H1 (cell line): Measurements from ENCODE around the gene TCERG1L. TPM values are rescaled to one million over a fixed set of nuclear protein-coding genes. Genes with fewer than 3 reads are reported as not detected.

Experiments
- CTCF ChIA-PET: fragments of 300-600 bp; sonication (Branson Sonifier 250); formaldehyde crosslinking; loops from one replicate; lab custom pipeline; 2021; ENCODE audit not compliant: partially characterized antibody; lab: Charles Lee
- POLR2A ChIA-PET: fragments of 300-600 bp; sonication (Branson Sonifier 250); formaldehyde crosslinking; loops from one replicate; lab custom pipeline; 2021; ENCODE audit warnings: inconsistent platforms; ENCODE audit not compliant: partially characterized antibody; lab: Charles Lee
- DNase-seq, 2 experiments: peaks; one replicate each; pipeline versions ENCODE4 v3.0.0 to v3.0.0-alpha.2; 2010 to 2022; ENCODE audit warnings: low spot score in 2 of 2, low read depth in 1 of 2, mixed read lengths in 1 of 2
- FAIRE-seq: peaks from 2 replicates; lab custom pipeline; 2011; peaks lifted over from hg19 to GRCh38; lab: Jason Lieb, UNC
- H2AFZ ChIP-seq: 2 replicates; pipeline ENCODE4 v1.8.1; 2012; ENCODE audit warnings: low read length, inconsistent platforms
- H2AK5ac ChIP-seq: 2 replicates; pipeline ENCODE4 v1.6.1; 2013; ENCODE audit warnings: low read depth, low read length
- H2BK120ac ChIP-seq: replicated peaks from 2 replicates; pipeline ENCODE3; 2013; ENCODE audit warnings: low read depth, low read length, inconsistent platforms
- H2BK12ac ChIP-seq: 2 replicates; pipeline ENCODE4 v1.6.1; 2013; ENCODE audit warnings: low read depth, low read length
- H2BK15ac ChIP-seq: 2 replicates; pipeline ENCODE4 v1.6.1; 2013; ENCODE audit warnings: low read length
- H2BK20ac ChIP-seq: 2 replicates; pipeline ENCODE4 v1.6.1; 2013; ENCODE audit warnings: low read length
- H2BK5ac ChIP-seq: 2 replicates; pipeline ENCODE4 v1.6.1; 2013; ENCODE audit warnings: low read depth, low read length
- H3K14ac ChIP-seq: 2 replicates; pipeline ENCODE4 v1.6.1; 2013; ENCODE audit warnings: inconsistent platforms; ENCODE audit not compliant: insufficient read length
- H3K18ac ChIP-seq: 2 replicates; pipeline ENCODE4 v1.6.1; 2013; ENCODE audit warnings: low read length; ENCODE audit errors: extremely low read depth
- H3K23ac ChIP-seq: 2 replicates; pipeline ENCODE4 v1.6.1; 2013; ENCODE audit warnings: inconsistent platforms; ENCODE audit not compliant: insufficient read length
- H3K23me2 ChIP-seq: 2 replicates; pipeline ENCODE4 v1.6.1; 2013; ENCODE audit warnings: low read depth, low read length
- H3K27ac ChIP-seq: 2 replicates; pipeline ENCODE4 v1.6.1; 2011; ENCODE audit warnings: low read depth, low read length, inconsistent platforms
- H3K27me3 ChIP-seq, 4 experiments: replicated peaks in 1 of 4; 1 replicate in 1 of 4; 2 replicates in 3 of 4; pipeline versions ENCODE4 v1.6.1 to v1.8.1; 2011 to 2013; ENCODE audit warnings: low read length in 3 of 4, mild to moderate bottlenecking in 3 of 4, inconsistent platforms in 2 of 4, mixed read lengths in 2 of 4, moderate library complexity in 1 of 4; ENCODE audit not compliant: control insufficient read depth in 3 of 4, insufficient read depth in 3 of 4; ENCODE audit errors: extremely low read depth in 1 of 4
- H3K36me3 ChIP-seq, 4 experiments: 2 replicates each; pipeline versions ENCODE4 v1.6.1 to v1.8.1; 2011 to 2013; ENCODE audit warnings: mild to moderate bottlenecking in 4 of 4, low read length in 3 of 4, moderate library complexity in 2 of 4, control low read depth in 1 of 4, inconsistent platforms in 1 of 4; ENCODE audit not compliant: insufficient read depth in 4 of 4, control insufficient read depth in 2 of 4
- H3K4ac ChIP-seq: replicated peaks from 2 replicates; pipeline ENCODE3; 2013; ENCODE audit warnings: low read length, low read depth, mixed read lengths, inconsistent platforms; ENCODE audit not compliant: insufficient read length
- H3K4me1 ChIP-seq, 4 experiments: replicated peaks in 1 of 4; 1 replicate in 1 of 4; 2 replicates in 3 of 4; pipeline versions ENCODE4 v1.6.1 to v1.8.1; 2011 to 2013; ENCODE audit warnings: low read length in 3 of 4, inconsistent platforms in 2 of 4, mixed read lengths in 1 of 4; ENCODE audit not compliant: insufficient read depth in 4 of 4, control insufficient read depth in 3 of 4
- H3K4me2 ChIP-seq, 2 experiments: 2 replicates each; pipeline versions ENCODE4 v1.6.1 to v1.8.1; 2011 to 2013; ENCODE audit warnings: low read depth in 2 of 2, low read length in 2 of 2, control low read depth in 1 of 2, inconsistent platforms in 1 of 2, mild to moderate bottlenecking in 1 of 2; ENCODE audit not compliant: insufficient read depth in 1 of 2
- H3K4me3 ChIP-seq, 4 experiments: fragments of 200-600, 300-600 bp in 1 of 4; sonication (generic), shearing (Covaris generic), sonication (Bioruptor Twin) in 1 of 4; 2 replicates each; pipeline versions ENCODE4 v1.5.1 to v1.8.1; 2011 to 2016; ENCODE audit warnings: low read length in 4 of 4, low read depth in 3 of 4, control low read depth in 2 of 4, inconsistent platforms in 2 of 4, mild to moderate bottlenecking in 2 of 4, mixed read lengths in 1 of 4, moderate library complexity in 1 of 4; ENCODE audit not compliant: insufficient read depth in 2 of 4; ENCODE audit errors: extremely low read depth in 1 of 4
- H3K56ac ChIP-seq: replicated peaks from 2 replicates; pipeline ENCODE3; 2013; ENCODE audit warnings: low read depth, mild to moderate bottlenecking, mixed read lengths, low read length, inconsistent platforms; ENCODE audit not compliant: insufficient read length
- H3K79me1 ChIP-seq: 2 replicates; pipeline ENCODE4 v1.6.1; 2013; ENCODE audit warnings: low read depth, low read length, control low read depth
- H3K79me2 ChIP-seq, 2 experiments: 2 replicates each; pipeline versions ENCODE4 v1.6.1 to v1.8.1; 2012 to 2013; ENCODE audit warnings: low read length in 2 of 2, mild to moderate bottlenecking in 2 of 2, inconsistent platforms in 1 of 2; ENCODE audit not compliant: insufficient read depth in 2 of 2, control insufficient read depth in 1 of 2
- H3K9ac ChIP-seq, 4 experiments: replicated peaks in 1 of 4; 1 replicate in 1 of 4; 2 replicates in 3 of 4; pipeline versions ENCODE4 v1.6.1 to v1.8.1; 2011 to 2013; ENCODE audit warnings: low read depth in 3 of 4, low read length in 3 of 4, control low read depth in 2 of 4, mild to moderate bottlenecking in 2 of 4, moderate library complexity in 2 of 4, inconsistent platforms in 1 of 4; ENCODE audit errors: extremely low read depth in 1 of 4
- H3K9me3 ChIP-seq, 2 experiments: 2 replicates each; pipeline versions ENCODE4 v1.6.1 to v1.8.1; 2012 to 2013; ENCODE audit warnings: mild to moderate bottlenecking in 2 of 2, moderate library complexity in 2 of 2, control low read depth in 1 of 2, inconsistent platforms in 1 of 2, low read depth in 1 of 2, low read length in 1 of 2, mixed read lengths in 1 of 2; ENCODE audit not compliant: insufficient read depth in 2 of 2
- H4K20me1 ChIP-seq, 2 experiments: replicated peaks in 1 of 2; 2 replicates each; pipeline versions ENCODE3 to v1.8.1; 2011 to 2013; ENCODE audit warnings: inconsistent platforms in 2 of 2, low read length in 2 of 2, mild to moderate bottlenecking in 1 of 2; ENCODE audit not compliant: insufficient read depth in 2 of 2, control insufficient read depth in 1 of 2
- H4K5ac ChIP-seq: 2 replicates; pipeline ENCODE4 v1.6.1; 2013; ENCODE audit warnings: low read length, low read depth, mixed read lengths, inconsistent platforms; ENCODE audit not compliant: insufficient read length
- H4K8ac ChIP-seq: 2 replicates; pipeline ENCODE4 v1.8.0; 2013; ENCODE audit warnings: mild to moderate bottlenecking, moderate library complexity, low read length, inconsistent platforms; ENCODE audit not compliant: insufficient read depth; ENCODE audit errors: extremely low read depth
- H4K91ac ChIP-seq: replicated peaks from 2 replicates; pipeline ENCODE3; 2013; ENCODE audit warnings: low read length, mixed read lengths, inconsistent platforms; ENCODE audit not compliant: insufficient read length
- GABPA ChIP-seq: IDR thresholded peaks from 2 replicates; pipeline ENCODE4 v1.6.1; 2011; ENCODE audit warnings: mild to moderate bottlenecking, low read length, moderate library complexity, borderline replicate concordance; ENCODE audit not compliant: insufficient read depth
- whole genome bisulfite sequencing, 2 experiments: shearing (Covaris generic) in 1 of 2; methylation state at CpG; one replicate each; pipeline versions ENCODE4 v1.1.6 to v1.1.7; 2013 to 2015; ENCODE audit warnings: low lambda C conversion rate in 2 of 2, mixed read lengths in 2 of 2, inconsistent platforms in 1 of 2, low coverage in 1 of 2, missing lambda C conversion rate in 1 of 2; ENCODE audit not compliant: insufficient replicate concordance in 2 of 2, insufficient coverage in 1 of 2, insufficient read length in 1 of 2; ENCODE audit errors: extremely low coverage in 1 of 2, missing lambda C conversion rate in 1 of 2; 5-methylcytosine and 5-hydroxymethylcytosine counted together
- polyA plus RNA-seq, 7 experiments: library from polyadenylated mRNA; depleted of rRNA in 3 of 7; stranded (reverse) in 5 of 7; unstranded in 2 of 7; fragments of >200 nt in 5 of 7; fragments of 200-250 nt in 2 of 7; gene quantifications; 1 replicate in 5 of 7; 2 replicates in 1 of 7; 4 replicates in 1 of 7; pipeline versions ENCODE4 v1.2.1 to v1.2.3, GENCODE V29; 2011 to 2013; ENCODE audit warnings: missing spikeins in 2 of 7, mixed read lengths in 2 of 7
- total RNA-seq: library from RNA; stranded (reverse); fragmentation: NEBNext Ultra II Directional; extraction: Animal tissue kit (Norgen Biotek cat#: 25700); gene quantifications from 2 replicates; pipeline ENCODE4 v1.2.1, GENCODE V29; 2021

The TCERG1L gene
- total and polyA plus RNA-seq, 2 of the 8 experiments (the other 6 are each of a cell fraction or from before 2014, with no cell fraction given), result 3.9 to 6.9 TPM

DNA sequence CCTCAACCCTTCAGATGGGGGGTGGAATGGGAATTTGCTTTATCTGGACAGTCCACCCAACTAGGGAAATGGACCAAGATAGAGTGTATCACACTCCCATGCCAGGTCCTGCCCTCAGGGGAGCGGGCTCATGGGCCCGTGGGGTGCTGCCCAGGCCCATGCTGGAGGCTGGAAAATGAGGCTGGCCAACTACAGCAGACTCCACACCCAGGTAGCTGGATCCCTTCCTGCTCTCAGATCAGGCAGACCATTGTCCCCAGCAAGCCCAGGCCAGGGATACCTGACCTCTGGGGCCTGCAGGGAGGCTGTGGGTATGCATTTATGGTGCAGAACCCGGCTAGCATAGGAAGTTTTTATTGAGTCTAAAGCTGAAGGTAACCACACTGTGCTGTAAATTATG lies 162.4 kb downstream of the TCERG1L start:
- H2BK120ac ChIP-seq, result no peak overlapping the region
- H3K9ac ChIP-seq, result no peak overlapping the region
- H3K36me3 ChIP-seq, result no peaks in the 10 kb centered on the region
- no peak overlapping the region for H4K5ac ChIP-seq
- FAIRE-seq (no peak), DNase-seq (no peak)
- H3K79me1 ChIP-seq, result no peaks in the 10 kb centered on the region
- H2BK12ac ChIP-seq, result no peak overlapping the region
- 84% methylated on average over 3 of the region's 3 CpGs; no CpG with 5 or more reads in 1 of the 2 experiments for WGBS, 2 experiments
- H3K4ac ChIP-seq, result no peak overlapping the region
- no peak for TF ChIP-seq GABPA
- no peaks in the 10 kb centered on the region; a peak in 1 of 7 replicates for H3K27me3 ChIP-seq
- H2BK5ac ChIP-seq, result no peak overlapping the region
- no peak overlapping the region for H2BK15ac ChIP-seq
- ChIA-PET CTCF (interaction anchor here (1.4 kb wide), 1 partner anchor 463 kb away, joined by 4 read pairs; no protein-coding TSS in a partner anchor), POLR2A (interaction anchor here (1.6 kb wide), 1 partner anchor 9 kb away, joined by 3 read pairs; no protein-coding TSS in a partner anchor)
- H3K79me2 ChIP-seq, result no peaks in the 10 kb centered on the region
- H3K23ac ChIP-seq, result no peak overlapping the region
- no peak overlapping the region for H3K18ac ChIP-seq
- no peak overlapping the region for H3K14ac ChIP-seq
- H2AFZ ChIP-seq, result no peak overlapping the region
- H3K4me2 ChIP-seq, result no peak overlapping the region
- peaks cover 5 to 15% of the 10 kb centered on the region in 2 experiments; a peak in 3 of 4 replicates for H3K9me3 ChIP-seq
- H3K56ac ChIP-seq, result no peak overlapping the region
- H3K23me2 ChIP-seq, result no peaks in the 10 kb centered on the region
- H3K4me3 ChIP-seq, result no peak overlapping the region
- H4K20me1 ChIP-seq, result no peaks in the 10 kb centered on the region
- H4K91ac ChIP-seq, result no peak overlapping the region
- H3K4me1 ChIP-seq, result peaks cover 0 to 2% (median under 1%) of the 10 kb centered on the region in 4 experiments; a peak in 3 of 7 replicates
- no peak overlapping the region for H2BK20ac ChIP-seq
- no peak overlapping the region for H3K27ac ChIP-seq
- no peak overlapping the region for H4K8ac ChIP-seq
- H2AK5ac ChIP-seq, result no peak overlapping the region
